H1 (cell line): ENCODE data around the gene NCSTN. TPM values are rescaled to one million over a fixed set of nuclear protein-coding genes. Genes with fewer than 3 reads are reported as not detected.

Experiments used
- CTCF ChIA-PET: fragments of 300-600 bp; sonication (Branson Sonifier 250); formaldehyde crosslinking; loops from one replicate; lab custom pipeline; 2021; ENCODE audit not compliant: partially characterized antibody; lab: Charles Lee
- POLR2A ChIA-PET: fragments of 300-600 bp; sonication (Branson Sonifier 250); formaldehyde crosslinking; loops from one replicate; lab custom pipeline; 2021; ENCODE audit warnings: inconsistent platforms; ENCODE audit not compliant: partially characterized antibody; lab: Charles Lee
- DNase-seq, 2 experiments: peaks; one replicate each; pipeline versions ENCODE4 v3.0.0 to v3.0.0-alpha.2; 2010 to 2022; ENCODE audit warnings: low spot score in 2 of 2, low read depth in 1 of 2, mixed read lengths in 1 of 2
- FAIRE-seq: peaks from 2 replicates; lab custom pipeline; 2011; peaks lifted over from hg19 to GRCh38; lab: Jason Lieb, UNC
- H2AFZ ChIP-seq: 2 replicates; pipeline ENCODE4 v1.8.1; 2012; ENCODE audit warnings: low read length, inconsistent platforms
- H2AK5ac ChIP-seq: 2 replicates; pipeline ENCODE4 v1.6.1; 2013; ENCODE audit warnings: low read depth, low read length
- H2BK120ac ChIP-seq: replicated peaks from 2 replicates; pipeline ENCODE3; 2013; ENCODE audit warnings: low read depth, low read length, inconsistent platforms
- H2BK12ac ChIP-seq: 2 replicates; pipeline ENCODE4 v1.6.1; 2013; ENCODE audit warnings: low read depth, low read length
- H2BK15ac ChIP-seq: 2 replicates; pipeline ENCODE4 v1.6.1; 2013; ENCODE audit warnings: low read length
- H2BK20ac ChIP-seq: 2 replicates; pipeline ENCODE4 v1.6.1; 2013; ENCODE audit warnings: low read length
- H2BK5ac ChIP-seq: 2 replicates; pipeline ENCODE4 v1.6.1; 2013; ENCODE audit warnings: low read depth, low read length
- H3K14ac ChIP-seq: 2 replicates; pipeline ENCODE4 v1.6.1; 2013; ENCODE audit warnings: inconsistent platforms; ENCODE audit not compliant: insufficient read length
- H3K18ac ChIP-seq: 2 replicates; pipeline ENCODE4 v1.6.1; 2013; ENCODE audit warnings: low read length; ENCODE audit errors: extremely low read depth
- H3K23ac ChIP-seq: 2 replicates; pipeline ENCODE4 v1.6.1; 2013; ENCODE audit warnings: inconsistent platforms; ENCODE audit not compliant: insufficient read length
- H3K23me2 ChIP-seq: 2 replicates; pipeline ENCODE4 v1.6.1; 2013; ENCODE audit warnings: low read depth, low read length
- H3K27ac ChIP-seq: 2 replicates; pipeline ENCODE4 v1.6.1; 2011; ENCODE audit warnings: low read depth, low read length, inconsistent platforms
- H3K27me3 ChIP-seq, 4 experiments: replicated peaks in 1 of 4; 1 replicate in 1 of 4; 2 replicates in 3 of 4; pipeline versions ENCODE4 v1.6.1 to v1.8.1; 2011 to 2013; ENCODE audit warnings: low read length in 3 of 4, mild to moderate bottlenecking in 3 of 4, inconsistent platforms in 2 of 4, mixed read lengths in 2 of 4, moderate library complexity in 1 of 4; ENCODE audit not compliant: control insufficient read depth in 3 of 4, insufficient read depth in 3 of 4; ENCODE audit errors: extremely low read depth in 1 of 4
- H3K36me3 ChIP-seq, 4 experiments: 2 replicates each; pipeline versions ENCODE4 v1.6.1 to v1.8.1; 2011 to 2013; ENCODE audit warnings: mild to moderate bottlenecking in 4 of 4, low read length in 3 of 4, moderate library complexity in 2 of 4, control low read depth in 1 of 4, inconsistent platforms in 1 of 4; ENCODE audit not compliant: insufficient read depth in 4 of 4, control insufficient read depth in 2 of 4
- H3K4ac ChIP-seq: replicated peaks from 2 replicates; pipeline ENCODE3; 2013; ENCODE audit warnings: low read length, low read depth, mixed read lengths, inconsistent platforms; ENCODE audit not compliant: insufficient read length
- H3K4me1 ChIP-seq, 4 experiments: replicated peaks in 1 of 4; 1 replicate in 1 of 4; 2 replicates in 3 of 4; pipeline versions ENCODE4 v1.6.1 to v1.8.1; 2011 to 2013; ENCODE audit warnings: low read length in 3 of 4, inconsistent platforms in 2 of 4, mixed read lengths in 1 of 4; ENCODE audit not compliant: insufficient read depth in 4 of 4, control insufficient read depth in 3 of 4
- H3K4me2 ChIP-seq, 2 experiments: 2 replicates each; pipeline versions ENCODE4 v1.6.1 to v1.8.1; 2011 to 2013; ENCODE audit warnings: low read depth in 2 of 2, low read length in 2 of 2, control low read depth in 1 of 2, inconsistent platforms in 1 of 2, mild to moderate bottlenecking in 1 of 2; ENCODE audit not compliant: insufficient read depth in 1 of 2
- H3K4me3 ChIP-seq, 4 experiments: fragments of 200-600, 300-600 bp in 1 of 4; sonication (generic), shearing (Covaris generic), sonication (Bioruptor Twin) in 1 of 4; 2 replicates each; pipeline versions ENCODE4 v1.5.1 to v1.8.1; 2011 to 2016; ENCODE audit warnings: low read length in 4 of 4, low read depth in 3 of 4, control low read depth in 2 of 4, inconsistent platforms in 2 of 4, mild to moderate bottlenecking in 2 of 4, mixed read lengths in 1 of 4, moderate library complexity in 1 of 4; ENCODE audit not compliant: insufficient read depth in 2 of 4; ENCODE audit errors: extremely low read depth in 1 of 4
- H3K56ac ChIP-seq: replicated peaks from 2 replicates; pipeline ENCODE3; 2013; ENCODE audit warnings: low read depth, mild to moderate bottlenecking, mixed read lengths, low read length, inconsistent platforms; ENCODE audit not compliant: insufficient read length
- H3K79me1 ChIP-seq: 2 replicates; pipeline ENCODE4 v1.6.1; 2013; ENCODE audit warnings: low read depth, low read length, control low read depth
- H3K79me2 ChIP-seq, 2 experiments: 2 replicates each; pipeline versions ENCODE4 v1.6.1 to v1.8.1; 2012 to 2013; ENCODE audit warnings: low read length in 2 of 2, mild to moderate bottlenecking in 2 of 2, inconsistent platforms in 1 of 2; ENCODE audit not compliant: insufficient read depth in 2 of 2, control insufficient read depth in 1 of 2
- H3K9ac ChIP-seq, 4 experiments: replicated peaks in 1 of 4; 1 replicate in 1 of 4; 2 replicates in 3 of 4; pipeline versions ENCODE4 v1.6.1 to v1.8.1; 2011 to 2013; ENCODE audit warnings: low read depth in 3 of 4, low read length in 3 of 4, control low read depth in 2 of 4, mild to moderate bottlenecking in 2 of 4, moderate library complexity in 2 of 4, inconsistent platforms in 1 of 4; ENCODE audit errors: extremely low read depth in 1 of 4
- H3K9me3 ChIP-seq, 2 experiments: 2 replicates each; pipeline versions ENCODE4 v1.6.1 to v1.8.1; 2012 to 2013; ENCODE audit warnings: mild to moderate bottlenecking in 2 of 2, moderate library complexity in 2 of 2, control low read depth in 1 of 2, inconsistent platforms in 1 of 2, low read depth in 1 of 2, low read length in 1 of 2, mixed read lengths in 1 of 2; ENCODE audit not compliant: insufficient read depth in 2 of 2
- H4K20me1 ChIP-seq, 2 experiments: replicated peaks in 1 of 2; 2 replicates each; pipeline versions ENCODE3 to v1.8.1; 2011 to 2013; ENCODE audit warnings: inconsistent platforms in 2 of 2, low read length in 2 of 2, mild to moderate bottlenecking in 1 of 2; ENCODE audit not compliant: insufficient read depth in 2 of 2, control insufficient read depth in 1 of 2
- H4K5ac ChIP-seq: 2 replicates; pipeline ENCODE4 v1.6.1; 2013; ENCODE audit warnings: low read length, low read depth, mixed read lengths, inconsistent platforms; ENCODE audit not compliant: insufficient read length
- H4K8ac ChIP-seq: 2 replicates; pipeline ENCODE4 v1.8.0; 2013; ENCODE audit warnings: mild to moderate bottlenecking, moderate library complexity, low read length, inconsistent platforms; ENCODE audit not compliant: insufficient read depth; ENCODE audit errors: extremely low read depth
- H4K91ac ChIP-seq: replicated peaks from 2 replicates; pipeline ENCODE3; 2013; ENCODE audit warnings: low read length, mixed read lengths, inconsistent platforms; ENCODE audit not compliant: insufficient read length
- CHD1 ChIP-seq: IDR thresholded peaks from 2 replicates; pipeline ENCODE4 v1.6.1; 2012; ENCODE audit warnings: low read depth, low read length, improper control_type of control experiment
- JUND ChIP-seq: IDR thresholded peaks from 2 replicates; pipeline ENCODE4 v1.6.1; 2011; ENCODE audit warnings: mild to moderate bottlenecking, improper control_type of control experiment, low read length
- PHF8 ChIP-seq: fragments of 200-600 bp; sonication (generic); conservative IDR thresholded peaks from 2 replicates; pipeline ENCODE4 v1.7.1; 2012; ENCODE audit warnings: low read depth, mild to moderate bottlenecking, inconsistent platforms, low read length, moderate library complexity
- RAD21 ChIP-seq, 2 experiments: IDR thresholded peaks in 1 of 2; conservative IDR thresholded peaks in 1 of 2; 2 replicates each; pipeline ENCODE4 v1.6.1; 2011; ENCODE audit warnings: low read depth in 2 of 2, low read length in 2 of 2, improper control_type of control experiment in 1 of 2, inconsistent platforms in 1 of 2, mild to moderate bottlenecking in 1 of 2, moderate library complexity in 1 of 2
- TAF1 ChIP-seq: IDR thresholded peaks from 2 replicates; pipeline ENCODE4 v1.6.1; 2011; ENCODE audit warnings: mild to moderate bottlenecking, low read depth, low read length
- WGBS, 2 experiments: shearing (Covaris generic) in 1 of 2; methylation state at CpG; one replicate each; pipeline versions ENCODE4 v1.1.6 to v1.1.7; 2013 to 2015; ENCODE audit warnings: low lambda C conversion rate in 2 of 2, mixed read lengths in 2 of 2, inconsistent platforms in 1 of 2, low coverage in 1 of 2, missing lambda C conversion rate in 1 of 2; ENCODE audit not compliant: insufficient replicate concordance in 2 of 2, insufficient coverage in 1 of 2, insufficient read length in 1 of 2; ENCODE audit errors: extremely low coverage in 1 of 2, missing lambda C conversion rate in 1 of 2; 5-methylcytosine and 5-hydroxymethylcytosine counted together
- polyA plus RNA-seq, 7 experiments: library from polyadenylated mRNA; depleted of rRNA in 3 of 7; stranded (reverse) in 5 of 7; unstranded in 2 of 7; fragments of >200 nt in 5 of 7; fragments of 200-250 nt in 2 of 7; gene quantifications; 1 replicate in 5 of 7; 2 replicates in 1 of 7; 4 replicates in 1 of 7; pipeline versions ENCODE4 v1.2.1 to v1.2.3, GENCODE V29; 2011 to 2013; ENCODE audit warnings: missing spikeins in 2 of 7, mixed read lengths in 2 of 7
- total RNA-seq: library from RNA; stranded (reverse); fragmentation: NEBNext Ultra II Directional; extraction: Animal tissue kit (Norgen Biotek cat#: 25700); gene quantifications from 2 replicates; pipeline ENCODE4 v1.2.1, GENCODE V29; 2021

The NCSTN gene
- total and polyA plus RNA-seq, 2 of the 8 experiments (the other 6 are each of a cell fraction or from before 2014, with no cell fraction given): 64.7 to 125 TPM

DNA sequence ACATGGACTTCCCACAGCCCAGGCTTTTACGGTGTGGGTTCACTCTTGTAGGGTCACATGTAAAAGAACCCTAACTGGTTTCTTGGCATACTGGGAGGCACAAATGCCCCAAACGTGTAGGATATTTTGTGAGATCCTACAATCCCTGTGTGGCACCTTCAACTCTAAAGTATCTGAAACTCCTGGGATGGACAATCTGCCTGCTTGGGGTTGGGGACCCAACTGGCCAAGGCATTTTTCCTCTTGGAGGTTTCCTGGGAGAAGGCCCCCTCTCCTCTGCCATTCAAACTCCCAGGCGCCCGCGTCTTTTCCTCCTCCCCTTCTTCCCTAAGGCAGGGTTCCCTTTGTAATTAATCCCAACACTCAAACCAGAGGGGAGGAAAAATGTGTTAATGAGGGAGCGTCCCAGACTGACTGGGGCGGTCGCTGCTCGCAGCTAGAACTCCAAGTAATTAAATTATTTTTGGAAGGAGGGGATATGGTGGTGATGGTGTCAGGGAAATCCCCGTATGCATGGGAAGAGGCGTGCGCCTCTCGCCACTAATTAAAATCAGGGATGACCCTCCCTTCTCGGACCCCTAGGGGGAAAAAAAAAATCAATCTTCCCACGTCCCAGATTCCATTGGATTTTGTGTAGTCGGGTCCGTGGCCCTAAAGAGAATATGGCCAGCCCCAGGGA, 56.5 kb downstream of the NCSTN start:
- FAIRE-seq (no peak), DNase-seq (no peak)
- Histone ChIP-seq H3K23me2 (peaks cover 10% of the 10 kb centered on the region), H3K18ac (peak overlapping the region; percentile 96), H3K9ac (peak overlapping the region in 3 of 4 experiments; percentile 54 to 64 (median 58); a peak in 6 of 7 replicates), H3K79me2 (peaks cover 21 to 37% of the 10 kb centered on the region in 2 experiments), H4K8ac (peak overlapping the region; percentile 88; the same call in 1 of the 2 replicates), H3K27ac (peak overlapping the region; percentile 81), H3K14ac (no peak overlapping the region), H2BK15ac (peak overlapping the region; percentile 22; the same call in 1 of the 2 replicates), H3K23ac (no peak overlapping the region), H3K4me3 (peak overlapping the region; percentile 51 to 74 (median 68)), H2BK20ac (0 out of 2 replicates have a peak overlapping the region, but pooled peaks have one; percentile 28), H3K4me2 (peak overlapping the region; percentile 95 to 98), H3K36me3 (no peaks in the 10 kb centered on the region), H4K91ac (peak overlapping the region; percentile 49), H3K4ac (peak overlapping the region; percentile 25), H3K27me3 (no peaks in the 10 kb centered on the region; a peak in 1 of 7 replicates), H2BK120ac (peak overlapping the region; percentile 41), H3K4me1 (peaks cover 10 to 35% (median 21%) of the 10 kb centered on the region in 4 experiments), H2BK12ac (no peak overlapping the region), H2AFZ (no peak overlapping the region; the same call in 1 of the 2 replicates), H3K56ac (peak overlapping the region; percentile 85), H4K20me1 (peaks cover 0 to 7% of the 10 kb centered on the region in 2 experiments), H2BK5ac (peak overlapping the region; percentile 87), H3K9me3 (no peaks in the 10 kb centered on the region), H3K79me1 (peaks cover 14% of the 10 kb centered on the region), H4K5ac (peak overlapping the region; percentile 93), H2AK5ac (no peak overlapping the region)
- TF ChIP-seq RAD21 (IDR thresholded peaks at IDR 0.05 in 1 of 2, conservative IDR thresholded peaks at IDR 0.05 in 1 of 2; ENCODE audit: low read depth in 2 of 2, low read length in 2 of 2) (no peak), JUND (no peak), PHF8 (no peak; the same call in 1 of the 2 replicates), TAF1 (no peak), CHD1 (no peak)
- POLR2A ChIA-PET: interaction anchor here (0.8 to 2.0 kb wide), 5 partner anchors 10 to 231 kb away, joined by 4 to 9 read pairs (median 5); no protein-coding TSS in a partner anchor
- 5% methylated on average over 17 of the region's 17 CpGs; no CpG with 5 or more reads in 1 of the 2 experiments for WGBS, 2 experiments
- CTCF ChIA-PET: no interaction called here
